VCaP (cell line): Measurements from ENCODE around the gene TBX4.

Source experiments
- H3K27ac ChIP-seq: fragments of 450-650 bp; 2 replicates; pipeline ENCODE4 v1.5.1; 2017
- CTCF ChIP-seq: fragments of 450-650 bp; conservative IDR thresholded peaks from 2 replicates; pipeline ENCODE4 v1.5.1; 2017; ENCODE audit warnings: mild to moderate bottlenecking, moderate library complexity

Gene TBX4

GRCh38 chr17:61420745-61421398 lies 31.4 kb upstream of the TBX4 start:
- no peak for TF ChIP-seq CTCF
- no peak overlapping the region for H3K27ac ChIP-seq

GRCh38 chr17:61421460-61421859 lies 30.8 kb upstream of the TBX4 start:
- TF ChIP-seq CTCF = no peak
- H3K27ac ChIP-seq = no peak overlapping the region

- no peak overlapping the region for H3K27ac ChIP-seq
- no peak for TF ChIP-seq CTCF
Measured at GRCh38 chr17:61422116-61422799, 30.0 kb upstream of the TBX4 start.

GRCh38 chr17:61422869-61423268 lies 29.4 kb upstream of the TBX4 start:
- no peak for TF ChIP-seq CTCF
- H3K27ac ChIP-seq = no peak overlapping the region

- no peak overlapping the region for H3K27ac ChIP-seq
- no peak for TF ChIP-seq CTCF
Measured at GRCh38 chr17:61423967-61424649, 28.1 kb upstream of the TBX4 start.

GRCh38 chr17:61425682-61426481 lies 26.3 kb upstream of the TBX4 start:
- no peak for TF ChIP-seq CTCF
- no peak overlapping the region for H3K27ac ChIP-seq
